Dedifferentiated amniotic fluid mesenchymal stem cell (primary cell): Measurements from ENCODE around the gene YTHDC2.
A peak's percentile ranks its signal among the peaks of the same experiment; 100 is the strongest.

ENCODE experiments used
- DNase-seq: peaks from one replicate; pipeline ENCODE4 v3.0.0-alpha.2; 2016; ENCODE audit errors: extremely low spot score

YTHDC2 gene

GRCh38 chr5:113513384-113514288, at the start of gene YTHDC2:
Gene YTHDC2 (plus strand): TSS chr5:113513694. CDS start chr5:113513896, 202 bp downstream.
- DNase-seq, result peak; percentile 73

- DNase-seq, result no peak
These were observed 39.3 kb upstream of the YTHDC2 start for GRCh38 chr5:113474100-113474728.

GRCh38 chr5:113478691-113479090, 34.8 kb upstream of the YTHDC2 start:
- no peak for DNase-seq

- DNase-seq, result no peak
These were observed 33.3 kb upstream of the YTHDC2 start for GRCh38 chr5:113480243-113480642.

- DNase-seq, result no peak
These were observed 26.1 kb upstream of the YTHDC2 start for GRCh38 chr5:113487416-113487780.

- peak; percentile 78 for DNase-seq
These were observed 25.5 kb upstream of the YTHDC2 start, which contains the start of gene MCC for GRCh38 chr5:113487781-113488644. Gene MCC (minus strand): TSS chr5:113488453.

- no peak for DNase-seq
These were observed 24.8 kb upstream of the YTHDC2 start for GRCh38 chr5:113488645-113489184.

- peak; percentile 96 for DNase-seq
These were observed 24.2 kb upstream of the YTHDC2 start for GRCh38 chr5:113489299-113489698.

- no peak for DNase-seq
These were observed 23.2 kb upstream of the YTHDC2 start for GRCh38 chr5:113490317-113490716.

- no peak for DNase-seq
These were observed 22.5 kb upstream of the YTHDC2 start for GRCh38 chr5:113491022-113491421.

GRCh38 chr5:113493446-113493845, 20.0 kb upstream of the YTHDC2 start:
- DNase-seq, result no peak

- no peak for DNase-seq
These were observed 18.1 kb upstream of the YTHDC2 start for GRCh38 chr5:113495422-113495841.

GRCh38 chr5:113502073-113502472, 11.4 kb upstream of the YTHDC2 start:
- DNase-seq, result no peak

- DNase-seq, result no peak
These were observed 10.3 kb upstream of the YTHDC2 start for GRCh38 chr5:113503146-113503545.

GRCh38 chr5:113505181-113505580, 8.3 kb upstream of the YTHDC2 start:
- no peak for DNase-seq

- DNase-seq, result no peak
These were observed 5.9 kb upstream of the YTHDC2 start for GRCh38 chr5:113507601-113508000.

GRCh38 chr5:113508756-113509155, 4.7 kb upstream of the YTHDC2 start:
- no peak for DNase-seq

GRCh38 chr5:113510836-113511451, 2.5 kb upstream of the YTHDC2 start:
- peak; percentile 52 for DNase-seq

- no peak for DNase-seq
These were observed 1.2 kb upstream of the YTHDC2 start for GRCh38 chr5:113512341-113512740.

GRCh38 chr5:113514289-113514635, 768 bp downstream of the YTHDC2 start:
- DNase-seq, result no peak

GRCh38 chr5:113518884-113519283, 5.4 kb downstream of the YTHDC2 start:
- no peak for DNase-seq
